ENCODE data around the gene SNX1.
"Not testable (repeated sequence)": the region's sequence is repeated elsewhere in the genome, so short reads cannot be mapped to it uniquely, and the experiment has no call there.

Gene SNX1

GRCh38 chr15:64095795-64096667 is at the start of gene SNX1:
SNX1 (plus strand) TSS chr15:64095982; CDS start chr15:64096014, 32 bp downstream.
- peak; percentile 96 for DNase-seq (ENCODE audit: low spot score)

- peak; percentile 79 for DNase-seq (ENCODE audit: low spot score)
These were observed 49.2 kb upstream of the SNX1 start, which contains the start of gene DAPK2 for GRCh38 chr15:64046421-64047153. DAPK2 (minus strand) TSS chr15:64046485; CDS start chr15:64040261, 6,224 bp downstream.

- no peak for DNase-seq (ENCODE audit: low spot score)
These were observed 46.9 kb upstream of the SNX1 start for GRCh38 chr15:64048781-64049460.

GRCh38 chr15:64050281-64051092 is 45.3 kb upstream of the SNX1 start:
- no peak for DNase-seq (ENCODE audit: low spot score)

GRCh38 chr15:64051093-64051402 is 44.7 kb upstream of the SNX1 start:
- no peak for DNase-seq (ENCODE audit: low spot score)

GRCh38 chr15:64051407-64052259 is 44.1 kb upstream of the SNX1 start:
- no peak for DNase-seq (ENCODE audit: low spot score)

- no peak for DNase-seq (ENCODE audit: low spot score)
These were observed 42.8 kb upstream of the SNX1 start for GRCh38 chr15:64052925-64053491.

- DNase-seq (ENCODE audit: low spot score): not testable (repeated sequence)
These were observed 42.1 kb upstream of the SNX1 start for GRCh38 chr15:64053674-64054073.

GRCh38 chr15:64058279-64058678 is 37.5 kb upstream of the SNX1 start:
- no peak for DNase-seq (ENCODE audit: low spot score)

GRCh38 chr15:64059104-64059503 is 36.7 kb upstream of the SNX1 start:
- not testable (repeated sequence) for DNase-seq (ENCODE audit: low spot score)

- DNase-seq (ENCODE audit: low spot score): no peak
These were observed 35.1 kb upstream of the SNX1 start for GRCh38 chr15:64060716-64061115.

GRCh38 chr15:64066451-64066850 is 29.3 kb upstream of the SNX1 start:
- DNase-seq (ENCODE audit: low spot score): no peak

GRCh38 chr15:64067564-64068030 is 28.2 kb upstream of the SNX1 start:
- peak; percentile 63 for DNase-seq (ENCODE audit: low spot score)

- DNase-seq (ENCODE audit: low spot score): no peak
These were observed 27.6 kb upstream of the SNX1 start for GRCh38 chr15:64068133-64068532.

- no peak for DNase-seq (ENCODE audit: low spot score)
These were observed 25.7 kb upstream of the SNX1 start for GRCh38 chr15:64070106-64070505.

GRCh38 chr15:64070965-64071851 is 24.6 kb upstream of the SNX1 start:
- no peak for DNase-seq (ENCODE audit: low spot score)

GRCh38 chr15:64071931-64072765 is 23.6 kb upstream of the SNX1 start:
- DNase-seq (ENCODE audit: low spot score): no peak

GRCh38 chr15:64072812-64073211 is 23.0 kb upstream of the SNX1 start:
- DNase-seq (ENCODE audit: low spot score): no peak

All from putamen (tissue), 1 donor.